Transverse colon (tissue), 4 donors: Measurements from ENCODE around the gene LUM. TPM values are rescaled to one million over a fixed set of nuclear protein-coding genes. Genes with fewer than 3 reads are reported as not detected.

Source experiments
- DNase-seq: peaks from one replicate; pipeline ENCODE4 v3.0.0-alpha.2; 2019
- H3K27ac ChIP-seq, 4 donors: fragments of 200-600 bp; sonication (generic); 2 replicates each; pipeline ENCODE4 v1.5.1; 2016 to 2018; ENCODE audit warnings: inconsistent platforms in 4 of 4
- H3K27me3 ChIP-seq: fragments of 200-600 bp; sonication (generic); 2 replicates; pipeline ENCODE4 v1.5.1; 2017; ENCODE audit warnings: inconsistent platforms
- H3K36me3 ChIP-seq, 4 donors: fragments of 200-600 bp; sonication (generic); 2 replicates each; pipeline ENCODE4 v1.5.1; 2017 to 2019; ENCODE audit warnings: inconsistent platforms in 4 of 4
- H3K4me1 ChIP-seq, 4 donors: fragments of 200-600 bp; sonication (generic); 2 replicates each; pipeline ENCODE4 v1.5.1; 2017 to 2020; ENCODE audit warnings: inconsistent platforms in 4 of 4
- H3K4me3 ChIP-seq, 4 donors: fragments of 200-600 bp; sonication (generic); 1 replicate in 1 of 4; 2 replicates in 3 of 4; pipeline versions ENCODE4 v1.5.1 to v1.6.1; 2017 to 2019; ENCODE audit warnings: inconsistent platforms in 4 of 4
- H3K9me3 ChIP-seq, 2 donors: fragments of 200-600 bp; sonication (generic); 2 replicates each; pipeline ENCODE4 v1.5.1; 2017 to 2019; ENCODE audit warnings: inconsistent platforms in 2 of 2
- CTCF ChIP-seq, 5 experiments: fragments of 200-600 bp in 3 of 5; fragments of 450-650 bp in 2 of 5; sonication (generic) in 3 of 5; IDR thresholded peaks; 1 replicate in 2 of 5; 2 replicates in 3 of 5; pipeline ENCODE4 v1.5.1; 2016 to 2017; ENCODE audit warnings: antibody characterized with exemption in 5 of 5, inconsistent platforms in 3 of 5, mild to moderate bottlenecking in 2 of 5, moderate library complexity in 1 of 5
- EP300 ChIP-seq: sonication (generic); formaldehyde crosslinking; IDR thresholded peaks from one replicate; pipeline ENCODE4 v1.6.1; 2017; ENCODE audit warnings: antibody characterized with exemption, low read depth
- POLR2A ChIP-seq: fragments of 450-650 bp; IDR thresholded peaks from one replicate; pipeline ENCODE4 v1.6.1; 2016; ENCODE audit warnings: antibody characterized with exemption, mild to moderate bottlenecking, moderate library complexity
- POLR2AphosphoS5 ChIP-seq, 3 donors: sonication (generic); formaldehyde crosslinking; IDR thresholded peaks; one replicate each; pipeline ENCODE4 v1.6.1; 2016; ENCODE audit warnings: antibody characterized with exemption in 3 of 3
- WGBS, 2 donors: methylation state at CpG; one replicate each; pipeline ENCODE4 v1.1.5; 2018; ENCODE audit warnings: low coverage in 1 of 2; 5-methylcytosine and 5-hydroxymethylcytosine counted together
- in situ Hi-C, 4 donors: fragments of 200-750 bp; cut with MboI; loops; one replicate each; pipeline versions ENCODE4 v1.15.0 to v1.15.1; 2017; ENCODE audit warnings: low sequenced_read_pairs in 3 of 4, low pct_ligation_motif_present in 1 of 4, low pct_unique_long_range_greater_than_20kb in 1 of 4
- intact Hi-C: fragments of 100-400 bp; cut with DNase I; formaldehyde crosslinking; loops from one replicate; pipeline ENCODE4 v1.15.1; 2023; ENCODE audit warnings: low total_unique reads
- total RNA-seq, 4 donors: library from RNA; depleted of rRNA; stranded (reverse); fragments of >200 nt; gene quantifications; one replicate each; pipeline ENCODE4 v1.1.0, GENCODE V29; 2016

The LUM gene
- total RNA-seq, 4 donors from 2014 or later = 13.8 to 43.3 (median 31.5) TPM

- H3K4me3 ChIP-seq = no peak overlapping the region
- DNase-seq = no peak
- H3K9me3 ChIP-seq = no peaks in the 10 kb centered on the region
- WGBS, 2 donors = 53 to 64% methylated on average over 5 to 6 of the region's 6 CpGs
- TF ChIP-seq POLR2AphosphoS5 (IDR thresholded peaks at IDR 0.05) (no peak), EP300 (no peak), POLR2A (no peak), CTCF (IDR thresholded peaks at IDR 0.05) (no peak)
- H3K27me3 ChIP-seq = no peaks in the 10 kb centered on the region
- in situ Hi-C loops (no loop called here), intact Hi-C loops (no loop called here)
- H3K4me1 ChIP-seq = peaks cover 0 to 4% (median 0%) of the 10 kb centered on the region in 4 donors
- H3K27ac ChIP-seq = no peak overlapping the region
- no peaks in the 10 kb centered on the region for H3K36me3 ChIP-seq
Measured at GRCh38 chr12:91074154-91074709, 37.1 kb downstream of the LUM start.

- H3K27me3 ChIP-seq = no peaks in the 10 kb centered on the region
- no peaks in the 10 kb centered on the region for H3K9me3 ChIP-seq
- no peak for TF ChIP-seq EP300
- no peak for TF ChIP-seq POLR2AphosphoS5 (IDR thresholded peaks at IDR 0.05)
- TF ChIP-seq POLR2A = no peak
- TF ChIP-seq CTCF (IDR thresholded peaks at IDR 0.05) = no peak
- H3K36me3 ChIP-seq = no peaks in the 10 kb centered on the region
- peaks cover 0 to 4% (median 0%) of the 10 kb centered on the region in 4 donors for H3K4me1 ChIP-seq
- intact Hi-C loops = no loop called here
- in situ Hi-C loops = no loop called here
- no peak overlapping the region for H3K4me3 ChIP-seq
- DNase-seq = no peak
- H3K27ac ChIP-seq = no peak overlapping the region
Measured at GRCh38 chr12:91073426-91073825, 37.9 kb downstream of the LUM start.

GRCh38 chr12:91072931-91073330 lies 38.4 kb downstream of the LUM start:
- no peak for DNase-seq
- H3K4me3 ChIP-seq = no peak overlapping the region
- H3K4me1 ChIP-seq = peaks cover 0 to 4% (median 0%) of the 10 kb centered on the region in 4 donors
- no peak overlapping the region for H3K27ac ChIP-seq
- in situ Hi-C loops (no loop called here), intact Hi-C loops (no loop called here)
- 76 to 86% methylated on average over 2 of the region's 2 CpGs for WGBS, 2 donors
- H3K9me3 ChIP-seq = no peaks in the 10 kb centered on the region
- no peaks in the 10 kb centered on the region for H3K36me3 ChIP-seq
- no peaks in the 10 kb centered on the region for H3K27me3 ChIP-seq
- TF ChIP-seq POLR2AphosphoS5 (IDR thresholded peaks at IDR 0.05) (no peak), EP300 (no peak), CTCF (IDR thresholded peaks at IDR 0.05) (no peak), POLR2A (no peak)

GRCh38 chr12:91070936-91071335 lies 40.4 kb downstream of the LUM start:
- intact Hi-C loops = no loop called here
- TF ChIP-seq POLR2AphosphoS5 (IDR thresholded peaks at IDR 0.05) (no peak), POLR2A (no peak), EP300 (no peak), CTCF (IDR thresholded peaks at IDR 0.05) (no peak)
- in situ Hi-C loops = no loop called here
- H3K27me3 ChIP-seq = no peaks in the 10 kb centered on the region
- H3K9me3 ChIP-seq = no peaks in the 10 kb centered on the region
- peaks cover 0 to 4% (median 0%) of the 10 kb centered on the region in 4 donors for H3K4me1 ChIP-seq
- H3K36me3 ChIP-seq = no peaks in the 10 kb centered on the region
- DNase-seq = no peak
- no peak overlapping the region for H3K4me3 ChIP-seq
- no peak overlapping the region for H3K27ac ChIP-seq
